ENCODE data around the gene PDGFB.

The PDGFB gene

DNA sequence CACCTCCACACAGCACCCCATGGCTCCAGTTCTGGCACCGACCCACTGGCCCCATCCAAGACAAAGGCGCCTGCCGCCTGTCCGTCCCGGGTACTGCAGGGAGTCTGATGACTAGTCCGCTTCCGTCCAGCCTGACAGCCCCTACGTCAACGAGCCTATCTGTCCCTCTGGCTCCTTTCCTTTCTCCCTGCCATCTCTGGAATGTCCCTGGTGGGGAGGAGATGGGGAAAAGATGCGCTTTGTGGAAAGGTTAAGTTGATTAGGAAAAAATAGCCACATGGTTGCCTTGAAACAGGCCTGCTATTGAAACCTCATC lies 10.4 kb downstream of the PDGFB start:
- H3K27ac ChIP-seq (ENCODE audit: poor library complexity, severe bottlenecking), result peak overlapping the region; percentile 56
- H3K4me1 ChIP-seq (ENCODE audit: insufficient read depth, poor library complexity, severe bottlenecking), result peaks cover 33% of the 10 kb centered on the region
- TF ChIP-seq CTCF (IDR thresholded peaks at IDR 0.05; ENCODE audit: poor library complexity, severe bottlenecking), result no peak
- DNase-seq (ENCODE audit: low spot score), result no peak
- H3K36me3 ChIP-seq (ENCODE audit: low read depth), result peaks cover 37% of the 10 kb centered on the region
- H3K9me3 ChIP-seq (ENCODE audit: severe bottlenecking), result no peaks in the 10 kb centered on the region
- no peaks in the 10 kb centered on the region for H3K27me3 ChIP-seq (ENCODE audit: insufficient read depth, poor library complexity, severe bottlenecking)
- no peak overlapping the region for H3K4me3 ChIP-seq (ENCODE audit: severe bottlenecking)
- ATAC-seq (ENCODE audit: low read depth), result no peak

- Histone ChIP-seq H3K9me3 (ENCODE audit: severe bottlenecking) (no peaks in the 10 kb centered on the region), H3K36me3 (ENCODE audit: low read depth) (peaks cover 42% of the 10 kb centered on the region), H3K4me1 (ENCODE audit: insufficient read depth, poor library complexity, severe bottlenecking) (peaks cover 27% of the 10 kb centered on the region), H3K4me3 (ENCODE audit: severe bottlenecking) (no peak overlapping the region), H3K27me3 (ENCODE audit: insufficient read depth, poor library complexity, severe bottlenecking) (no peaks in the 10 kb centered on the region), H3K27ac (ENCODE audit: poor library complexity, severe bottlenecking) (peak overlapping the region; percentile 56)
- DNase-seq (ENCODE audit: low spot score) (no peak), ATAC-seq (ENCODE audit: low read depth) (no peak)
- TF ChIP-seq CTCF (IDR thresholded peaks at IDR 0.05; ENCODE audit: poor library complexity, severe bottlenecking), result no peak
Measured at GRCh38 chr22:39233710-39234471, 10.9 kb downstream of the PDGFB start.

DNA sequence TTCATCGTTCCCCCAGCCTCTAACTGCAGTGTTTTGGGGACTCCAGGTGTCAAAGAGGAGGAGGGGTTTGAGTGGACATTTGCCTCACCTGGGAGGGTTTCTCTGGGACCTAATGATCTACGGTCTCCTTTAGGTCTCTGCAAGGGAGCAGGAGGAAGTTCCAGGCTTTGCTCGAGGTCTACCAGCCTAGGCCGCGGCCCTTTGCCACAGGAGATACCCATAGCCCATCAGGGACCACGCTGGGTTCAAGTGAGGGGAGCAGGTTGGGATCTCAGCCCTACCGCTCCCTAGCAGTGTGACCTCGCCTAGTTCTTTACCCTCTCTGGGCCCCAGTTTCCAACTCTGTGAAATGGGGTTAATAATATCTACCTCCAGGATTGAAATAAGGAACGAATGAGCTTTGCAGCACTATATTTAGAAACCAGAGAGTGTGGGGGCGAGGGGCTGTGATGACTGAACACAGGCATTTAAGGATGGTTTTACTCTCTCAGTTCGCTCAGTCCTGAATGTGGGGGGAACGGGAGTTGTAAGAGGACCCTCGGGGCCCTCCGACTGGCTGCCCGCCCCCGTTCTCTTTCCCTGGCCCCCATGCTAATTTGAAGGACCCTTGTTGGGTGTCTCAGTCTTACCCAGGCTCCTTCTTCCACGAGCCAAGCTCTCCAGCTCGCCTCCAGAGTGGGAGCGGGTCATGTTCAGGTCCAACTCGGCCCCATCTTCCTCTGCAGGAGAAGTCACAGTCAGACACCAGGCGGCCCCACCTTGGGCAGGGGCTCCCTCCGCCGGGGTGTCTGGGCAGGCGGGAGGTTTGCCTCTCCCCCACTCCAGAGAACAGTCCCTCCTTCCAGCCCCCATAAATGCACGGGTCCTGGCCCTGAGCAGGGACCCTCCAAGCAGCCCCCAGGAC lies 11.7 kb downstream of the PDGFB start:
- H3K4me3 ChIP-seq (ENCODE audit: severe bottlenecking), result no peak overlapping the region
- H3K27me3 ChIP-seq (ENCODE audit: insufficient read depth, poor library complexity, severe bottlenecking), result no peaks in the 10 kb centered on the region
- DNase-seq (ENCODE audit: low spot score) (no peak), ATAC-seq (ENCODE audit: low read depth) (no peak)
- no peaks in the 10 kb centered on the region for H3K9me3 ChIP-seq (ENCODE audit: severe bottlenecking)
- no peak overlapping the region for H3K27ac ChIP-seq (ENCODE audit: poor library complexity, severe bottlenecking)
- H3K36me3 ChIP-seq (ENCODE audit: low read depth), result peaks cover 47% of the 10 kb centered on the region
- H3K4me1 ChIP-seq (ENCODE audit: insufficient read depth, poor library complexity, severe bottlenecking), result peaks cover 27% of the 10 kb centered on the region
- no peak for TF ChIP-seq CTCF (IDR thresholded peaks at IDR 0.05; ENCODE audit: poor library complexity, severe bottlenecking)

DNA sequence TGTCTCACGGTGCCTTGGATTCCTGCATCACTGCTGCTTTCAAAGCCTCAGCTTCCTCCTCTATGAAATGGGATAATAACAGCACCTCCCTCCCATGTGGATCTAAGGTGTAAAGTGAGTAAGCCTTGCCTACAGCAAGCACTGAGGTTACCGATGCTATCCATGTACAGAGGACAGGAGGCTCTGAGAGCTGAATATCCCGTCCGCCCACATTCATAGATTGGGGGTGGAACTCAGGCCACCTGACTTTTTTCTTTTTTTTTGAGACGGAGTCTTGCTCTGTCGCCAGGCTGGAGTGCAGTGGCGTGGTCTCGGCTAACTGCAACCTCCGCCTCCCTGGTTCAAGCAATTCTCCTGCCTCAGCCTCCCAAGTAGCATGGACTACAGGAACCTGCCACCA lies 12.5 kb downstream of the PDGFB start:
- no peak for TF ChIP-seq CTCF (IDR thresholded peaks at IDR 0.05; ENCODE audit: poor library complexity, severe bottlenecking)
- ATAC-seq (ENCODE audit: low read depth) (no peak), DNase-seq (ENCODE audit: low spot score) (no peak)
- Histone ChIP-seq H3K4me1 (ENCODE audit: insufficient read depth, poor library complexity, severe bottlenecking) (peaks cover 21% of the 10 kb centered on the region), H3K9me3 (ENCODE audit: severe bottlenecking) (no peaks in the 10 kb centered on the region), H3K27me3 (ENCODE audit: insufficient read depth, poor library complexity, severe bottlenecking) (no peaks in the 10 kb centered on the region), H3K36me3 (ENCODE audit: low read depth) (peaks cover 55% of the 10 kb centered on the region), H3K27ac (ENCODE audit: poor library complexity, severe bottlenecking) (no peak overlapping the region), H3K4me3 (ENCODE audit: severe bottlenecking) (no peak overlapping the region)
